B cell (primary cell): ENCODE results near the gene CERK. TPM values are rescaled to one million over a fixed set of nuclear protein-coding genes. Genes with fewer than 3 reads are reported as not detected.

Source experiments
- ATAC-seq: fragments of 200-7000 bp; cut with Tn5 transposase; one replicate; pipeline ENCODE4 v1.10.0; 2021; ENCODE audit warnings: low read depth, mild to moderate bottlenecking, moderate number of reproducible peaks, moderate library complexity
- CTCF ChIA-PET: fragments of 350-600 bp; sonication (Branson Sonifier 250); formaldehyde crosslinking; loops from one replicate; lab custom pipeline; 2021; ENCODE audit warnings: antibody characterized with exemption, inconsistent platforms; lab: Charles Lee
- POLR2A ChIA-PET: fragments of 350-600 bp; sonication (Branson Sonifier 250); formaldehyde crosslinking; loops from one replicate; lab custom pipeline; 2021; ENCODE audit warnings: antibody characterized with exemption; lab: Charles Lee
- DNase-seq: peaks from one replicate; pipeline ENCODE4 v3.0.0; 2013
- H2AFZ ChIP-seq: 2 replicates; pipeline ENCODE4 v1.6.1; 2012; ENCODE audit warnings: mild to moderate bottlenecking, low read depth, low read length; ENCODE audit not compliant: insufficient read depth, poor library complexity, severe bottlenecking
- H3K27ac ChIP-seq, 2 donors: 1 replicate in 1 of 2; 2 replicates in 1 of 2; pipeline ENCODE4 v1.5.1; 2012 to 2013; ENCODE audit warnings: low read length in 2 of 2, mild to moderate bottlenecking in 2 of 2, moderate library complexity in 1 of 2
- H3K27me3 ChIP-seq, 4 experiments: fragments of 200-600 bp in 1 of 4; sonication (generic) in 1 of 4; replicated peaks in 1 of 4; 1 replicate in 2 of 4; 2 replicates in 2 of 4; pipeline versions ENCODE4 v1.6.1 to v1.7.0; 2013 to 2016; ENCODE audit warnings: low read length in 3 of 4, mild to moderate bottlenecking in 2 of 4, mixed read lengths in 1 of 4, moderate library complexity in 1 of 4; ENCODE audit not compliant: insufficient read depth in 4 of 4, control insufficient read depth in 3 of 4; ENCODE audit errors: control extremely low read depth in 1 of 4
- H3K36me3 ChIP-seq, 2 experiments: replicated peaks in 1 of 2; 1 replicate in 1 of 2; 2 replicates in 1 of 2; pipeline versions ENCODE4 v1.6.1 to v1.7.1; 2013; ENCODE audit warnings: low read length in 1 of 2; ENCODE audit not compliant: insufficient read depth in 2 of 2, control insufficient read depth in 1 of 2; ENCODE audit errors: control extremely low read depth in 1 of 2, extremely low read depth in 1 of 2
- H3K4me1 ChIP-seq, 2 donors: fragments of 200-600 bp in 1 of 2; sonication (generic) in 1 of 2; 1 replicate in 1 of 2; 2 replicates in 1 of 2; pipeline versions ENCODE4 v1.5.1 to v1.6.1; 2013 to 2017; ENCODE audit warnings: low read length in 2 of 2; ENCODE audit not compliant: control insufficient read depth in 2 of 2, insufficient read depth in 2 of 2
- H3K4me2 ChIP-seq: replicated peaks from 2 replicates; pipeline ENCODE3; 2012; ENCODE audit warnings: mild to moderate bottlenecking, low read depth, low read length; ENCODE audit not compliant: poor library complexity, severe bottlenecking
- H3K4me3 ChIP-seq, 5 experiments: fragments of 200-600 bp in 1 of 5; sonication (generic) in 1 of 5; 1 replicate in 3 of 5; 2 replicates in 2 of 5; pipeline versions ENCODE4 v1.5.1 to v1.7.0; 2011 to 2016; ENCODE audit warnings: low read length in 4 of 5, mild to moderate bottlenecking in 4 of 5, low read depth in 2 of 5, control low read depth in 1 of 5, moderate library complexity in 1 of 5; ENCODE audit not compliant: insufficient read depth in 1 of 5; ENCODE audit errors: control extremely low read depth in 1 of 5, extremely low read depth in 1 of 5
- H3K79me2 ChIP-seq: fragments of 200-600 bp; sonication (generic); one replicate; pipeline ENCODE4 v1.6.0; 2016; ENCODE audit warnings: low read length; ENCODE audit not compliant: control insufficient read depth, insufficient read depth
- H3K9ac ChIP-seq: fragments of 200-600 bp; sonication (generic); 2 replicates; pipeline ENCODE4 v1.6.1; 2017; ENCODE audit warnings: mild to moderate bottlenecking, low read length, moderate library complexity
- H3K9me3 ChIP-seq, 3 donors: one replicate each; pipeline versions ENCODE4 v1.6.1 to v1.7.1; 2013; ENCODE audit warnings: low read length in 2 of 3; ENCODE audit not compliant: control insufficient read depth in 2 of 3, insufficient read depth in 1 of 3; ENCODE audit errors: control extremely low read depth in 1 of 3
- H4K20me1 ChIP-seq: 2 replicates; pipeline ENCODE4 v1.6.0; 2012; ENCODE audit warnings: mild to moderate bottlenecking, low read length; ENCODE audit not compliant: insufficient read depth, control insufficient read depth, poor library complexity, severe bottlenecking
- H3K27ac Mint-ChIP-seq: one replicate; pipeline ENCODE4 v1.8.0; 2021; ENCODE audit warnings: mixed read lengths
- H3K27me3 Mint-ChIP-seq: one replicate; pipeline ENCODE4 v1.8.0; 2021; ENCODE audit warnings: mixed read lengths
- H3K4me1 Mint-ChIP-seq: one replicate; pipeline ENCODE4 v1.8.0; 2021; ENCODE audit warnings: mixed read lengths
- H3K4me3 Mint-ChIP-seq: one replicate; pipeline ENCODE4 v1.8.0; 2021; ENCODE audit warnings: mixed read lengths
- H3K9me3 Mint-ChIP-seq: one replicate; pipeline ENCODE4 v1.8.0; 2022; ENCODE audit warnings: mixed read lengths; ENCODE audit not compliant: insufficient read depth
- EZH2 ChIP-seq: IDR thresholded peaks from 2 replicates; pipeline ENCODE4 v1.6.1; 2012; ENCODE audit warnings: borderline replicate concordance, low read depth, mild to moderate bottlenecking, moderate library complexity, low read length; ENCODE audit not compliant: insufficient read depth, poor library complexity, severe bottlenecking
- WGBS: methylation state at CpG from one replicate; pipeline ENCODE4 v1.1.5; 2013; ENCODE audit warnings: missing lambda C conversion rate; ENCODE audit not compliant: insufficient coverage; 5-methylcytosine and 5-hydroxymethylcytosine counted together
- intact Hi-C: fragments of 100-400 bp; cut with micrococcal nuclease; formaldehyde crosslinking; loops from one replicate; pipeline ENCODE4 v1.10.0; 2022
- polyA plus RNA-seq: library from polyadenylated mRNA; depleted of rRNA; stranded (reverse); fragments of >200 nt; gene quantifications from 2 replicates; pipeline ENCODE4 v1.2.3, GENCODE V29; 2012
- total RNA-seq, 2 donors: library from RNA; stranded (reverse); fragments of 120-200 nt in 1 of 2; gene quantifications; 1 replicate in 1 of 2; 2 replicates in 1 of 2; pipeline versions ENCODE4 v1.2.3 to v1.2.4, GENCODE V29; 2013 to 2022
- TF ChIP-seq, protein P1 (sequence below): fragments of 200-600 bp; IDR thresholded peaks from one replicate; pipeline ENCODE4 v1.8.0; 2022; ENCODE audit warnings: antibody characterized with exemption, mild to moderate bottlenecking

The CERK gene
- total and polyA plus RNA-seq, 2 donors (not counting 1 experiment from before 2014, with no cell fraction given), result 23.2 to 48.3 TPM

DNA sequence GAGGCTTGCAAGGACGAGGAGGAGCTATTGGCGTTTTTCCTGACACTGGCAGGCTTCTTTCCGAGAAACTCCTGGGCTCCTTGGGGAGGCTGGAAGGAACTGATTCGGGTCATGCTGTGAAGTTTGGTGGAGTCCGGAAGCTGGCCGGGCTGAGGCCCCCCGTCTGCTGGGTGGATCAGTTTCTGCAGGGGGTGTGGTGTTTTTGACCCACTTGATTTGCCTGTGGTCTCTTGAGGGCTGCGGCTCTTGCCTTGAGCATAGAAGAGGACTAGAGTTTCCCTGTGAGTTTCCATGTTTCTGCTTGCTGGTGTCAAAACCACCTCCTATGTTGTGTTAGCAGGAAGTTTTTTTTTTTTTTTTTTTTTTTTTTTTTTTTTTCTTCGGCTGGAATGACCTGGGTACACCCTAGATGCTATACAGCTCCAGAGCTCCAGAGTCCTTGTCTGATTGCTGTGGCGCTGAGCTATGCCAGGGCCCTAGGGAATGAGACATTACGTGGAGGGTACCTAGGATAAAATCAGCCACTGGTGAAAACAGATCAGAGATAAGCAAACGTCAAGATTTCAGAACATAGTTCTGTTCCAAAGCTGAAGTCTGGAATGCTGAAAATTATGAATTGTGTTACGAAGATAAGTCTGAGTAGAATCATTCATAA, 25.1 kb upstream of the CERK start:
- H4K20me1 ChIP-seq, result peaks cover 9% of the 10 kb centered on the region
- peak overlapping the region; percentile 78 for H3K4me2 ChIP-seq
- intact Hi-C loops, result loop anchor here (1.0 to 2.0 kb wide), 2 partner anchors 11 to 78 kb away; no protein-coding TSS in a partner anchor
- H3K36me3 ChIP-seq, result peaks cover 0 to 18% of the 10 kb centered on the region in 2 experiments
- CTCF ChIA-PET, result interaction anchor here (0.9 to 13.1 kb wide), 12 partner anchors 8 to 200 kb away, joined by 3 to 468 read pairs (median 11); no protein-coding TSS in a partner anchor
- peaks cover 90% of the 10 kb centered on the region for H3K79me2 ChIP-seq
- peaks cover 66% of the 10 kb centered on the region for H3K4me1 Mint-ChIP-seq
- H3K4me3 Mint-ChIP-seq, result peak overlapping the region; percentile 96
- H2AFZ ChIP-seq, result peak overlapping the region; percentile 73
- peak overlapping the region; percentile 87 to 93 for H3K27ac ChIP-seq
- H3K9ac ChIP-seq, result peak overlapping the region; percentile 87
- no peaks in the 10 kb centered on the region for H3K9me3 ChIP-seq
- H3K4me3 ChIP-seq, result peak overlapping the region; percentile 46 to 96 (median 89)
- TF ChIP-seq, protein P1, sequence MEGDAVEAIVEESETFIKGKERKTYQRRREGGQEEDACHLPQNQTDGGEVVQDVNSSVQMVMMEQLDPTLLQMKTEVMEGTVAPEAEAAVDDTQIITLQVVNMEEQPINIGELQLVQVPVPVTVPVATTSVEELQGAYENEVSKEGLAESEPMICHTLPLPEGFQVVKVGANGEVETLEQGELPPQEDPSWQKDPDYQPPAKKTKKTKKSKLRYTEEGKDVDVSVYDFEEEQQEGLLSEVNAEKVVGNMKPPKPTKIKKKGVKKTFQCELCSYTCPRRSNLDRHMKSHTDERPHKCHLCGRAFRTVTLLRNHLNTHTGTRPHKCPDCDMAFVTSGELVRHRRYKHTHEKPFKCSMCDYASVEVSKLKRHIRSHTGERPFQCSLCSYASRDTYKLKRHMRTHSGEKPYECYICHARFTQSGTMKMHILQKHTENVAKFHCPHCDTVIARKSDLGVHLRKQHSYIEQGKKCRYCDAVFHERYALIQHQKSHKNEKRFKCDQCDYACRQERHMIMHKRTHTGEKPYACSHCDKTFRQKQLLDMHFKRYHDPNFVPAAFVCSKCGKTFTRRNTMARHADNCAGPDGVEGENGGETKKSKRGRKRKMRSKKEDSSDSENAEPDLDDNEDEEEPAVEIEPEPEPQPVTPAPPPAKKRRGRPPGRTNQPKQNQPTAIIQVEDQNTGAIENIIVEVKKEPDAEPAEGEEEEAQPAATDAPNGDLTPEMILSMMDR, result no peak
- TF ChIP-seq EZH2, result no peak
- 6% methylated on average over 5 of the region's 13 CpGs for WGBS
- peak; percentile 78 for ATAC-seq
- H3K4me1 ChIP-seq, result peaks cover 55 to 70% of the 10 kb centered on the region in 2 donors
- no peaks in the 10 kb centered on the region for H3K27me3 ChIP-seq
- POLR2A ChIA-PET, result interaction anchor here (0.7 to 4.5 kb wide), 9 partner anchors 12 to 1333 kb away, joined by 3 to 92 read pairs (median 6); partner anchors contain the start of gene CERK
- DNase-seq, result peak; percentile 88
- H3K9me3 Mint-ChIP-seq, result no peaks in the 10 kb centered on the region
- no peaks in the 10 kb centered on the region for H3K27me3 Mint-ChIP-seq
- peak overlapping the region; percentile 99 for H3K27ac Mint-ChIP-seq
